Calu3 (cell line): Measurements from ENCODE around the gene EDN3. TPM values are rescaled to one million over a fixed set of nuclear protein-coding genes. Genes with fewer than 3 reads are reported as not detected.

Experiments
- Bru-seq: library from RNA; stranded (reverse); fragments of 400-500 nt; gene quantifications from one replicate; lab custom pipeline; 2021; lab: Mats Ljungman, UMichigan
- BruChase-seq, 2 experiments: library from RNA; stranded (reverse); fragments of 400-500 nt; gene quantifications; one replicate each; lab custom pipeline; 2021; lab: Mats Ljungman, UMichigan
- BruUV-seq: library from RNA; stranded (reverse); fragments of 400-500 nt; replicated peaks from 2 replicates; lab custom pipeline; 2021; lab: Mats Ljungman, UMichigan
- CTCF ChIA-PET: fragments of 300-600 bp; sonication (Branson Sonifier 250); formaldehyde crosslinking; loops from one replicate; lab custom pipeline; 2022; ENCODE audit warnings: antibody characterized with exemption; lab: Charles Lee
- DNase-seq: peaks from one replicate; pipeline ENCODE4 v3.0.0; 2022
- H3K27ac Mint-ChIP-seq: one replicate; pipeline ENCODE4 v1.8.0; 2022; ENCODE audit warnings: mixed read lengths; ENCODE audit not compliant: unreplicated experiment
- H3K27me3 Mint-ChIP-seq: one replicate; pipeline ENCODE4 v1.8.0; 2022; ENCODE audit warnings: mixed read lengths; ENCODE audit not compliant: unreplicated experiment
- H3K36me3 Mint-ChIP-seq: one replicate; pipeline ENCODE4 v1.8.0; 2022; ENCODE audit warnings: mild to moderate bottlenecking, moderate library complexity, mixed read lengths; ENCODE audit not compliant: insufficient read depth, unreplicated experiment
- H3K4me1 Mint-ChIP-seq: one replicate; pipeline ENCODE4 v1.8.0; 2022; ENCODE audit warnings: mild to moderate bottlenecking, low read depth, mixed read lengths; ENCODE audit not compliant: unreplicated experiment
- H3K4me3 Mint-ChIP-seq: one replicate; pipeline ENCODE4 v1.8.0; 2022; ENCODE audit warnings: mild to moderate bottlenecking, low read depth, moderate library complexity, mixed read lengths; ENCODE audit not compliant: unreplicated experiment
- H3K9me3 Mint-ChIP-seq: one replicate; pipeline ENCODE4 v1.8.0; 2022; ENCODE audit warnings: low read depth, mixed read lengths; ENCODE audit not compliant: unreplicated experiment
- CTCF ChIP-seq: fragments of 200-600 bp; IDR thresholded peaks from one replicate; pipeline ENCODE4 v1.8.0; 2022; ENCODE audit warnings: antibody characterized with exemption; ENCODE audit not compliant: unreplicated experiment
- intact Hi-C: fragments of 100-400 bp; cut with micrococcal nuclease; formaldehyde crosslinking; loops from one replicate; pipeline ENCODE4 v1.10.0; 2022; ENCODE audit not compliant: unreplicated experiment
- long read RNA-seq: library from polyadenylated mRNA; stranded (forward); transcript quantifications from one replicate; pipeline ENCODE4 v2.0.0, GENCODE V29; 2022
- total RNA-seq: library from RNA; stranded (reverse); gene quantifications from 2 replicates; pipeline ENCODE4 v1.2.3, GENCODE V29; 2022

Gene EDN3
- total RNA-seq (not detected in 2 replicates), Bru-seq, nascent RNA (not detected), BruChase-seq, experiment 1, labeled RNA remaining after a 6-hour chase (not detected), BruChase-seq, experiment 2, labeled RNA remaining after a 2-hour chase (not detected)
- long read RNA-seq = 0 reads

GRCh38 chr20:59300333-59301081 is at the start of gene EDN3:
Gene EDN3 (plus strand): TSS chr20:59300611. CDS start chr20:59300813, 202 bp downstream.
- peaks cover 100% of the 10 kb centered on the region for H3K27me3 Mint-ChIP-seq
- no peak for DNase-seq
- H3K4me3 Mint-ChIP-seq = no peak within 1 kb of the TSS
- TF ChIP-seq CTCF = no peak
- H3K9me3 Mint-ChIP-seq = no peaks in the 10 kb centered on the region
- H3K36me3 Mint-ChIP-seq = no peaks in the 10 kb centered on the region
- H3K27ac Mint-ChIP-seq = no peak within 1 kb of the TSS
- no TSS peak for BruUV-seq
- CTCF ChIA-PET = no interaction called here
- H3K4me1 Mint-ChIP-seq = no peaks in the 10 kb centered on the region
- intact Hi-C loops = no loop called here

- Mint-ChIP-seq H3K27me3 (peaks cover 100% of the 10 kb centered on the region), H3K4me1 (no peaks in the 10 kb centered on the region), H3K27ac (no peak overlapping the region), H3K9me3 (no peaks in the 10 kb centered on the region), H3K4me3 (no peak overlapping the region), H3K36me3 (no peaks in the 10 kb centered on the region)
- CTCF ChIA-PET = interaction anchor here (0.6 to 0.8 kb wide), 3 partner anchors 13 to 1864 kb away, joined by 3 to 7 read pairs (median 3); no protein-coding TSS in a partner anchor
- intact Hi-C loops = no loop called here
- no peak for DNase-seq
- TF ChIP-seq CTCF = no peak
- no TSS peak for BruUV-seq
These were observed 47.1 kb upstream of the EDN3 start for GRCh38 chr20:59253325-59253724.

GRCh38 chr20:59253779-59254319 is 46.6 kb upstream of the EDN3 start:
- H3K9me3 Mint-ChIP-seq = no peaks in the 10 kb centered on the region
- no peaks in the 10 kb centered on the region for H3K36me3 Mint-ChIP-seq
- H3K27me3 Mint-ChIP-seq = peaks cover 100% of the 10 kb centered on the region
- no peak overlapping the region for H3K4me3 Mint-ChIP-seq
- intact Hi-C loops = no loop called here
- no peaks in the 10 kb centered on the region for H3K4me1 Mint-ChIP-seq
- no peak for DNase-seq
- CTCF ChIA-PET = interaction anchor here (0.6 to 0.8 kb wide), 3 partner anchors 12 to 1864 kb away, joined by 3 to 7 read pairs (median 3); no protein-coding TSS in a partner anchor
- no TSS peak for BruUV-seq
- H3K27ac Mint-ChIP-seq = no peak overlapping the region
- TF ChIP-seq CTCF = no peak

- DNase-seq = no peak
- Mint-ChIP-seq H3K9me3 (no peaks in the 10 kb centered on the region), H3K27me3 (peaks cover 100% of the 10 kb centered on the region), H3K4me3 (no peak overlapping the region), H3K27ac (no peak overlapping the region), H3K4me1 (no peaks in the 10 kb centered on the region), H3K36me3 (no peaks in the 10 kb centered on the region)
- CTCF ChIA-PET = no interaction called here
- intact Hi-C loops = no loop called here
- BruUV-seq = no TSS peak
- no peak for TF ChIP-seq CTCF
These were observed 45.2 kb upstream of the EDN3 start for GRCh38 chr20:59255256-59255655.
